NCI-H2196 treated with DMSO at 0.1 percent for 48 hours (cell line): ENCODE measurements around the gene GFRA1.
"Not testable (repeated sequence)": the region's sequence is repeated elsewhere in the genome, so short reads cannot be mapped to it uniquely, and the experiment has no call there.

ENCODE experiments used
- DNase-seq: peaks from one replicate; lab custom pipeline; 2025; ENCODE audit not compliant: unreplicated experiment; lab: John Stamatoyannopoulos, UW

GFRA1 gene

GRCh38 chr10:116073510-116073909 is 199.5 kb downstream of the GFRA1 start:
- no peak for DNase-seq

- DNase-seq, result no peak
Measured at GRCh38 chr10:116073001-116073400, 200.0 kb downstream of the GFRA1 start.

DNA sequence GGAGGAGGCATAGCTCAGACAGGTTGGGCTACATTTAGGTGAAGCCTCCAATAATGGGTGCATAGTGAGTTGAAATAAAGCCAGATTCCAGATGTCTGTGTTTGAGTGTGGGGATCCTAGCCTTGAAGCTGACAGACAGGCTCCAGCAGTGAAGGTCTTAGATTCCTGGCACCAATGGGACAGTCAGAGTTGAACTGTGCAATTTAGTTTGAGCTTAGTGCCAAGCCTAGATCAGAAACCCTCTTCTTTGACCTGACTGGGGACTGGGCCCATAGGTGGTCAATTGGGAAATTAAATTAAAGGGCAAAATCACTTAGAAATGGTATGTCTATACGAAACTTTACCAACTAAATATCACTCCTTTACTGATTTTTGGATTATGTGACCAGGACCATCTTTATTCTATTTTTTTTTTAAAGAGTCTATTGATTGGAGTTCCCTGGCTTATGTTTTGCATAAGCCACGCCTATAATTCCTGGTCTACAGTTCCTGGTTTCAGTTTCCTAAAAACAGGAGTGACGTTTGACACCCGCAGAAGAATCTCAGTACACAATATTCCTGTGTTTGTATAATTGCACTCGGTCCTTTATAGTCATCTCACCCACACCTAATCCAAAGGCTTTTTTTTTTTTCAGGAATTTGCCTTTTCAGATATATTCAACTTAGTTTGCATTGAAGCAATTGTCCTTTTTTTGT is 201.4 kb downstream of the GFRA1 start:
- DNase-seq, result no peak

DNA sequence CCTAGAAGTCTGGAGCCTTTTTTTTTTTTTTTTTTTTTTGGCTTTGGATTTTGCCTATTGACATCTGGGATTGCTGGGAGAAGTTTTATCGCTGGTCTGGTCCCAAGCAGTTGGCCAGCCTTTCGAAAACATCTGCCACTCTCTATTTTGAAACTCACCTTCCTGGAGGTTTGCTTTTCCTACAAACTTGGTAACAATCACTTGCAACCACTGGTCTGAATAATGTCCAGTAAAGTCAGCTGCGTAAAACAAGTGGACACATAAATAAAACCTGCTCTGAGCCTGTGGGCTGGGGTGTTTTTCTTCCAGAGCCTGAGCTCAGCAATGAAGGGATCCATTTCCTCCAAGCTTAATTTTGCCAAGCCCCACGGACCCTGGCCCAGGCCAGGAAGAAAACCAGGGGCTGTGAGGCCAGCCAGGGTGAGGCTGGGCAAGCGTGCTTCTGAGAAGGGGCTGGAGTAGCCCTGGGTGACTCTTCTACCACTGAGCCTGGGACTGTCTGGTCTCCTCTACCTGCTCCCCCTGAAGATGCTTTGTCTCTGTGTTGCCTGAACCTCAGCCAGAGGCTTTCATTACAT is 202.2 kb downstream of the GFRA1 start:
- DNase-seq, result no peak

DNA sequence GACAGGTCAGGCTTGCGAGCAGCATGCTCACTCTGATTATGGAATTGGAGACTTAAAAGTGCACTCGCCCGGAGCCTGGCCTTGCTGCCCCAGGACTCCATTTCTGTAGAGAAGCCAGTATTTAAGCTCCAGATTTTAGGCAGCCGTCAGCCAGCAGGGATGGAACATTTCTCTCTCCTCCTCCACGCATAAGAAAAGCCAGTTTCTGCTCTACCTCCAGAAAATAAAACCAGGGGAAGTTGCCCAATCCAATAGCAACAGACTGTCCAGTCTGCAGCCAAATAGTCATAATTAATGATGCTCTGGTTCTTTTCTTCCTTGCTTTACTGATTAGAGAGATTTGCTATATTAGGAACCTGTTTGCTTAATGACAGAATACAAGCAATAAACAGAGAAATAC is 203.2 kb downstream of the GFRA1 start:
- DNase-seq, result no peak

DNA sequence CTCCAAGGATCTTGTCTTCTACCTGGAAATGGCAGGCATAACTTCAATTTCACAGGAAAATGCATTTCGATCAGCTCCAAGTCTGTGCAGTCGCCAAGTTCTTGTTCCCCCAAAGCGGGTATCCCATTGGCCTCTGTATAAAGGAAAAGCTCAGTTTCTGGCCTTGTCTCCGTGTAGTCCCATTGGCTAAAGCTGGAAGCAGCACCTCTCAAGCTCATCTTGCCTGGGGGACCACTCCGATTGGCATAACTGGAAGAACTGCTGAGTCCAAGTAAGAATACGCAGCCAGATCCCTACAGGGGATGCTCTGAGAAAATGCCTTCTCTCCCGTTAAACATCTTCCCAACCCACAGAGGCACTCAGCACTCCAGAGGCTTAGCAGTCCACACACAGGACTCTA is 205.2 kb downstream of the GFRA1 start:
- no peak for DNase-seq

DNA sequence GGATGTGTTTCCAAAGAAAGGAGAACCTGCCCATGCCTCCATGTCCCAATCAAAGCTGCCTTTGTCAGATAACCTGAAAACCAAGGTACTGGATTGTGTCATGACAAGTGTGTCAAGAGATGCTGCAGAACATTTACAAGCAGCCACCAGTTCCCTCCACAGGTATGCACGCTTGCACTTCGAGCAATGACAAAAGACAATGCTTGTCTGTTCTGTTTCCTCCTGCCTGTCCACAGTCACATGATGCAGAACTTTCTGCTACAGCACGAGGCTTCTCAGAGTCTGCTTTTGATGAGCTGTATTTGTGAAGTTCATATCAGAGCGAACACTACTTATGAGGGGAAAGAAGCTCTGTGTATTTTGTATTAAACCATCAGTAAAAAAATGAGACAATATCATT is 209.9 kb downstream of the GFRA1 start:
- DNase-seq, result no peak

DNA sequence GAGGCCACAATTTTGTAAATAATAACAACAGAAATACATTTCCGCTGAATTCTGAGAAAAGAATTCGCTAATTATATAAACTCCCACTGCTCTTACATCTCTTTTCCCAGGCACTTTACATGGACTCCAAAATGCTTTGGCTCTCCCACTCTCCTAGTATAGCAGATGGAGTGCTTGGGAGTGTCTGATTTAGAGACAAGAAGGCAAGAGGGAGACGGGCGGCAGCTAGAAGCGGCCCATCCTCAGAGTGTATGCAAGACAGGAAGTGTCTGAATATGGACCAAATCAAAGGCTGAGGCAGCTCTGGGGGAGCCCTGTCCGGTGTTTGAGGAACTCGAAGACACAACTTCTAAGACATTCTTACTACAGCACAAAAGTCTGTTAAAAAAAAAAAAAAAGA is 212.1 kb downstream of the GFRA1 start:
- DNase-seq, result no peak

- DNase-seq, result no peak
Measured at GRCh38 chr10:116059320-116059719, 213.7 kb downstream of the GFRA1 start.

DNA sequence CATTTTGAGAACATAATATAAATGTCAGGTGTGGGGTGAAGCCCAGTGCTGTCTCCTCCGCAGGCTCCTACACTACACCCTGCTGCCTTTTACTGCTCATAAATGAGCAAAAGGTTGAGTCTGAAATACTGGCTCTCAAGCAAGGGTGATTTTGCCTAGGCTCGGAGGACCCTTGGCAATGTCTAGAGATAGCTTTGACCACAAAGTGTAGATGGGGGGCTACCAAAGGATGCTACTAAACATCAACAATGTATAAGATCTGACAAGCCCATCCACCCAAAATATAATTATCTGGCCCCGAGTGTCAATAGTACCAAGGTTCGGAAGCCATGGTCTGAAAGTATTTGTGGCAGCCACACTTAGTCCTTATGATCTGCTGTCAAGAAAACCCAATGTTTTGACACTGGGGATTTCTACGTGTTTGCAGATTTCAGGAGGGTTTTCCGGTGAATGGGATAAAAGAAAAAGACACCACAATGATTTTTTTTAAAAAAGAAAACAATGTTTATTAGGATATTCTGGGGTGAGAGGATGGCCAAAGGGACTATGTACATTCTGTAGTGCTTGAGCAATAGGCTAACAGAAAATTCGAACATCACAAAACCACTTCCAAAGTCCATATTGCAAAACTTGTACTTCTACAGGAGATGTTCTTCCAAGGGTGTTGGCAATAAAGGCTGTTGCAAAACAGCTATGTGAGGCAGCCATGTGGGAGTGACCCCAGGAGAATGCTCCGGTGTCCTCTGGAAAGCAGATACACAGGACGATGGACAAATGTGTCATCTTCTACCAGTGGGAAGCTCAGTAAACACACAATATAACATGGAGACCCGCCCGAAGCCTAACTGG is 216.3 kb downstream of the GFRA1 start:
- DNase-seq, result no peak

DNA sequence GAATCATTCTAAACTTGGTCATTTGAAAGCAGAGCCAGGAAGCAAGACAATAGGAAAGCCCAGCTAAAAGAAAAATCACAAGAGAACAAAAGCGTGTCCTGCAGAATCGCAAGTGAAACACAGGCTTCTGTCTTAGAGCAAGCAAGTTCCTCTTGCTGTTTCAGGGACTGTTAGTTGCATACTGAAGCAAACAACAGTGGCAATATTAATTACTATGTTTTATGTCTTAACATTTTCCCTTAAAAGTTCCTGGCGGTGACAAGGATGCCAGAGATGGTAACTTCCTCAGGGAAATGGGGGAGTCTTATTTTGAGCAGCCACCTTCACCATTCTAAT is 217.1 kb downstream of the GFRA1 start:
- no peak for DNase-seq

DNA sequence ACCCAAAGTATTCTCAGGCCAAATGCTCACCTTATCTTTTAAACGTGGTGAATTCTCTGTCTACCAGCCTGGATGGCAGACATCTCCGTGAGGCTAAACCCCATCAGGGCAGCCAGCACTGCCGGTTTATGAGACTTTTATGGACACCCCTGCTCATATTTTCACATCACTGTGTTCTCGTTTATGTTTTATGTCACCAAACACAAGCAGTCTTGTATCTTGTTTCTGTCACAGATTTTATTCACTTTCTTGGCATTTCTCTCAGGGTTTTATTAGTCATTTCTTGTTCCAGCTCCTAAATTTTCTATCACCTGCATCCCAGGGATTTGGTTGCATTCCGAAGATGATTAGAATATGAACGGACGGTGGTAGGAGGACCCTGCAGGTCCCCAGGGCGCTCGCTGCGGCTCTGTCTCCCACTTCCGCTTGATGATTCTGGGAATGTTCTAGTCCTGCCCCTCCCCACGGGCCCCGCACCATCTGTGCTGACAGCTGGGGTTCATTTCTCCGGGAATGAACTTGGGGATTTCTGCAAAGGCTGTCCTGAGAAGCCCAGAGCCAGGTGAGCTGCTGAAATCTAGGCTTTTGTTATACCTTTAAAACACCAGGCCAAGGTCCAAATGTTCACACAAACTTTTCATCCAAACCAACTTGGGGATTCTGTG is 217.6 kb downstream of the GFRA1 start:
- DNase-seq, result no peak

- DNase-seq, result no peak
Measured at GRCh38 chr10:116053910-116054309, 219.1 kb downstream of the GFRA1 start.

GRCh38 chr10:116053009-116053730 is 219.8 kb downstream of the GFRA1 start:
- DNase-seq, result not testable (repeated sequence)

DNA sequence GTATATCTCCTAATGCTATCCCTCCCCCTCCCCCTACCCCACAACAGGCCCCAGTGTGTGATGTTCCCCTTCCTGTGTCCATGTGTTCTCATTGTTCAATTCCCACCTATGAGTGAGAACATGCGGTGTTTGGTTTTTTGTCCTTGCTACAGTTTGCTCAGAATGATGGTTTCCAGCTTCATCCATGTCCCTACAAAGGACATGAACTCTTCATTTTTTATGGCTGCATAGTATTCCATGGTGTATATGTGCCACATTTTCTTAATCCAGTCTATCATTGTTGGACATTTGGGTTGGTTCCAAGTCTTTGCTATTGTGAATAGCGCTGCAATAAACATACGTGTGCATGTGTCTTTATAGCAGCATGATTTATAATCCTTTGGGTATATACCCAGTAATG is 220.5 kb downstream of the GFRA1 start:
- not testable (repeated sequence) for DNase-seq

DNA sequence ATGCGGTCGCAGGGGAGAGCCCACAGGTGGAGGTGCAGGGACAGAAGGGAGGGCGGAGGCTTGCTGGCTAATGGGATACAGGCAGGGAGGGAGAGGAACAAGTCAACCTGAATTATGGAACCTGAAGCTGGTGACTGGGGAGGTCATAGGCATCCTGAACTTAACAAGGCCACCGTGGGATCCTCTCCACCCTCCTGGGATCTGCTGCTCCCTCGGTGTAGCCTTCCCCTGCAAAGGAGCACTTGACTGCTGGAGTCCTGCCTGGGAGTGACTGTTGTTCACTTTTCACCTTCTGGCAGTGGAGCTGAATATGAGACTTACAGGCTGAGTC is 223.1 kb downstream of the GFRA1 start:
- no peak for DNase-seq

GRCh38 chr10:116049158-116049973 is 223.6 kb downstream of the GFRA1 start:
- no peak for DNase-seq

- no peak for DNase-seq
Measured at GRCh38 chr10:116045366-116046356, 227.3 kb downstream of the GFRA1 start.

DNA sequence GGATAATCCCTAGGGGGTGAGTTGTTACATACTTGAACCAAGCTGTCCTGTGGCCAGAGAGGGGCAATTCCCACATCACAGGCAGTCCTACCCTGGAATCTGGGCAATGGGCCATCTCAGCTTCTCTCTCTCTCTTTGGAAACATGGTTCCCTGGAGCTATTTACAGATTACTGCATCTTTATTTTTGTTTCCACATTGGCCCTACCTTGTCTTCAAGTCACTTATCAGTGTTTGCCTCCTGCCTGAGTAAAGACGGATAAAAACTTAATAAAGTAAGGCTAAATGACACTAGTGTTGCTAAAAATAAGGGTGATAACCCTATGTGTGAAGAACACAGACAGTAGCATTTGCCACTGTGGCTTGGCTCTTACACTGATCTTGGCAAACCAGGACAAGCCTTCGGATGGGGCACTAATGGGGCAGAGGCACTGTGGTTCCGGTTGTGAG is 228.2 kb downstream of the GFRA1 start:
- no peak for DNase-seq
